GM21367 (cell line): Measurements from ENCODE around the gene ZNF200.
"Not testable (repeated sequence)": the region's sequence is repeated elsewhere in the genome, so short reads cannot be mapped to it uniquely, and the experiment has no call there.

Experiments
- ATAC-seq: cut with Tn5 transposase; IDR thresholded peaks from one replicate; pipeline ENCODE4 v1.9.1; 2021; ENCODE audit not compliant: unreplicated experiment

ZNF200 gene

DNA sequence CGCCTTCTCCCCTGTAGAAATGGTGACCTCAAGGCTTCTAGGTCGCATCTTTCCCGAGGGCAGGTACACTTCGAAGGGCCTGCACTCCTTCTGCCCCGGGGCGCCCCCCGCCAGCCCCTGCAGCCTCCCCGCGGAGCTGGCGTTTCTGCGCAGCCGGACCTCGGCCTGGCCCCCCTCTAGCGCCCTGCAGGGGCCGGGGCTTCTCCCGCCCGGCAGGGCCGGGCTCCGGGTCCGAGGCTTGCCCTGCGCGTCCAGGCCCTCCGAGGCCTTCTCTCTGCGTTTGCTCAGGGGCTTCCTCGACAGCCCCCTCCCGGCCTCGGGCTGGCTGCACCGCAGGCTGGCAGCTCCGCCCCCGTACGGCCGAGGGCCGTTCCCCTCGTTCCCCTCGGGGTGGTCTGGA lies 19.4 kb upstream of the ZNF200 start:
- ATAC-seq, result no peak

DNA sequence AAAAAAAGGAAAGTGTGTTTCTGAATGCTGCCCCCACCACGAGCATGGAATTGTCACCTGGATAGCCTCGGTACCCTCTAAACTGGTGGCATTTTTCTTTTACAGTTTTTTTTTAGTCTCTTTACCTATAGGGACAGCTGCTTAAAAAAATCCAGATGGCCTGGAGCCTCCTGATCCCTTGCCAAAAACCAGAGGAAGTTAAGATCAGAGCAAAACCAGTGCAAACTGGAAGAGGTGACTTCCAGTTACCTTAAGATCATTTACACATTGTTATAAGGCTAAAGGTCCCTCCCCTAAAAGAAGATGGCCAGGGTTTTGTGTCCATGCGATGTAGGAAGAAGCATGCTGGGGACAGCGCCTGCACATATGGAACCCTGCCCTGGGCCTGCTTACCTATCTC lies 18.0 kb upstream of the ZNF200 start:
- no peak for ATAC-seq

DNA sequence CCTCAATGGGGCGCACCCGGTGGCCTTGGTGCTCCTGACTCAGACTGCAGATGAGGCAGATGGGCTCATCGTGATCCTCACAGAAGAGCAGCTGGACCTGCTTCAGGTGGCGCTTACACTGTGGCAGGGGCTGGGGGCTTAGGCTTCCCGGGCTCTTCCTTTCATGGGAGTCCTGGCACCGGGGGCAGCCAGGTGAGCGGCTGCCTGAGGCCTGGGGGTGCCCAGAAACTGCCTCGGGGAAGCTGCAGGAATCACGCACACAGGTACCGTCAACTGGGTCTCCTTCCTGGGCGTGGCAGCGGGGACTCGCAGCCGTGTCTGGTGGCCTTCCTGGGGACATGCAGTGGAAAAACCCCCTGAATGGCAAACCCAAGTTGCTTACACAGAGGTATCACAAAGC lies 14.5 kb upstream of the ZNF200 start:
- no peak for ATAC-seq

DNA sequence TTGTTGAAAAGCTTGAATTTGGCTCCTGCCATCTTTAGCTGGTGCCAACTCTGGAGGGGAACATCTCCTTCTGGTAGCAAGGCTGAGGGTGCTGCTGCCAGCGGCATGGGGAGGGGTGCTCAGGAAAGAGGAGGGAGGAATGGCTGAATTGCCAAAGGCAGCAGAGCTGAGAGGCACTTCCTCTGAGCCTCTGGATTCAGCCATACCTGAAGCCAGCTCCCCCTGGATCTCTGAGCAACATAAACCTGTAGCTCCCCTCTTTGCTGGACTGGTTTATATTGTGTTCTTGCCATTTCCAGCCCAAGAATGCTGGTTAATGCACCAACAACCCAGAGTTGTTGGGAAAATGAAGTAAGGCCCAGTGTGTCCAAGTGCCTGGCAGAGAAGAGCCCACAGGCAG lies 14.1 kb upstream of the ZNF200 start:
- no peak for ATAC-seq

DNA sequence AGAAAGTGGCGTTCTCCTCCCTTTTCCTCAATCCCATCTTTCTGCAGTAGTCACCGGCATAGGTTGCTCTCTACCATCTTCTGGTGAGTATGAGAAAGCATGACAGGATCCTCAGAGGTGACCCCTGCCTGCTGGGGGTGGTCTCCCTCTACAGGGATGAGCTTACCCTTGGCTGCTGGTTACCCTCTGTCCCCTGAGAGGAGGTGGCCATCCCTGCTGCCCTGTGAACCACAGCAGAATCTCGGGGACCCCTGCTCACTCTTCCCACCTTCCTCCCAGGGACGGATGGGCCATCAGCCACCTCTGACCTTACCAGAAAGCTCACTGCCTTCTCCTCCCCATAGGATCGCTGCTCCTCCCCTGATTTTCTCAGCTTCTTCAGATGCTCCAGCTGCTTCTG lies 13.6 kb upstream of the ZNF200 start:
- ATAC-seq, result no peak

DNA sequence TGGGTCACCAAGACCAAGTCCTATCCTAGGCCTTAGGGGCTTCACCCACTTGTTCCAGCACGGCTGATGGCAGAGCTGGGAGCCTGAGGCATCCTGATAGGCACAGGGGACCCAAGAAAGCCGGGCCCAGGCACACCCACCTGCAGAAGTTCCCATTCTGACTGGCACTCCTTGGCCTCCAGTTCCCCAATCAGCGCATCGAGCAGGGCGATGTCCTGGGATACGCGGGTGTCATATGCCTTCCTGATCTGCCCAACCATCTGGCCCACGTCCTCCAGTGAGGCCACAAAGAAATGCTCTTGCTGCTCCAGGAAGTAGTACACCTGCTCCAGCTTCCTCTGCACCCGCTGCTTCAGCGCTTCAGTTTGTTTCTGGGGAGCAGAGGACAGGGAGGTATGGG lies 11.9 kb upstream of the ZNF200 start:
- ATAC-seq, result no peak

DNA sequence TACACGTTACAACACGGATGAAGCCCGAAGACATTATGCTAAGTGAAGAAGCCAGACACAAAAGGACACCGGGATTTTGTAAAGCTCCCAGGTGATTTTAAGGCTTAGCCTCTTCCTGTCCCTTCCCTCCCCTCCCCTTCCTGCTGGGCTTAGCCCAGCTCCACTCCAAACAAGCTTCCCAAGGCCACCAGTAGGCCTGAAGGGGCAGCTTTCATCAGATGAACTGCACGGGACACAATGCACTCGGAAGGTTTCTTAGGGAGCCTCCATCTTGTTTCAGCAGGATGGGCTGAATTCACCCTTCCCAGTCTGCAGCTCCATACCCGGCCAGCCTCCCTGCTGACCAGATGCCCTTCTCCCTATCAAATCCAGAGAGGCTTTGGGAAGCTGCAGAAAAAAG lies 11.0 kb upstream of the ZNF200 start:
- no peak for ATAC-seq

DNA sequence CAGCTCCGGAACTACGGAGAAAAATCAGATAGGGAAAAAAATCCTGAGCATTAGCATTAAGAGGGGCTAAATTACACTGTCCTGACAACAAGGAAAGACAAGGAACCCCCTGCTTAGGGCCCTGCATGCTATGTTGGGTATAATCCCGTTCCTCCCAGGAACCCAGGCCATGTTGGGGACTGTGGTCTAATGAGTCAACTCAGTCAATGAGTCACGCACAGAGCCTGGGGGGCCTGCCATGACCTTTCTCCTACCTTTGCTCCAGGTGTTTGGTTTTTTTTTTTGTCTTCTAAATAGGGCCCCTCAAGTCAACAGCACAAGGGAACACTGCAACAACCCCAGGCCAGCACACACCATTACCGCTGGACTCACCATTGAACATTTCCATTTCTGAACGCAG lies 8.9 kb upstream of the ZNF200 start:
- no peak for ATAC-seq

DNA sequence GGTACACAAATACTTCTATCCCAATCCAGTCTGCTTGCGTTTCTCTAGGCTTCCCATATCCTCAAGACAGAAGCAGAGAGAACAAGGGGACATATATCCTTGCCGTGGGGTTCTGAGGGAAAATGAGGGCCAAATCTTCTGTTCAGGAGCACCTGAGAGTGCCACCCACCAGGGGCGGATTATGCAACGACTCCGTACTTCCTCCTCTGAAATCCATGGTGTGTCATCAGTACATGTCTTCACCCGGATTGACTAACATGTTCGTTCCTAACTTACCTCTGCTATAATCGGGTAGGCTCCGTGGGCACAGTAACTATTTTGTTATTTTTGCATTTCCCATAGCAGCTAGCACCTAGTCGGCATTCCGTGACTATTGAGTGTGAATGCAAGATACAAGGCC lies 7.8 kb upstream of the ZNF200 start:
- no peak for ATAC-seq

DNA sequence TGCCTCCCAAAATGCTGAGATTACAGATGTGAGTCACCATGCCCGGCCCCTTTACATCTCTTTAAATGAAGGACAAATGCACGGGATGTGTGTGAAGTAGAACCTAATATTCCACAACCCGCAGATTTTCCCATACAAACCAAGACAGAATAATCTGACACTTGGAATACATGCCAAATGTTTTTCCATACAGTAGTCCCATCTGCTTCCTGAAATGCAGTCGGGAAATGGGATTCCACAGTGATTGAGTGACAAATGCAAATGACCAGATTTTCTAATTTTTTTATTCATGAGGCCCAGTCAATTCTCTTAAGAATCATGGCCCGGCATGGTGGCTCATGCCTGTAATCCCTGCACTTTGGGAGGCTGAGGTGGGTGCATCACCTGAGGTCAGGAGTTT lies 6.8 kb upstream of the ZNF200 start:
- ATAC-seq, result no peak

DNA sequence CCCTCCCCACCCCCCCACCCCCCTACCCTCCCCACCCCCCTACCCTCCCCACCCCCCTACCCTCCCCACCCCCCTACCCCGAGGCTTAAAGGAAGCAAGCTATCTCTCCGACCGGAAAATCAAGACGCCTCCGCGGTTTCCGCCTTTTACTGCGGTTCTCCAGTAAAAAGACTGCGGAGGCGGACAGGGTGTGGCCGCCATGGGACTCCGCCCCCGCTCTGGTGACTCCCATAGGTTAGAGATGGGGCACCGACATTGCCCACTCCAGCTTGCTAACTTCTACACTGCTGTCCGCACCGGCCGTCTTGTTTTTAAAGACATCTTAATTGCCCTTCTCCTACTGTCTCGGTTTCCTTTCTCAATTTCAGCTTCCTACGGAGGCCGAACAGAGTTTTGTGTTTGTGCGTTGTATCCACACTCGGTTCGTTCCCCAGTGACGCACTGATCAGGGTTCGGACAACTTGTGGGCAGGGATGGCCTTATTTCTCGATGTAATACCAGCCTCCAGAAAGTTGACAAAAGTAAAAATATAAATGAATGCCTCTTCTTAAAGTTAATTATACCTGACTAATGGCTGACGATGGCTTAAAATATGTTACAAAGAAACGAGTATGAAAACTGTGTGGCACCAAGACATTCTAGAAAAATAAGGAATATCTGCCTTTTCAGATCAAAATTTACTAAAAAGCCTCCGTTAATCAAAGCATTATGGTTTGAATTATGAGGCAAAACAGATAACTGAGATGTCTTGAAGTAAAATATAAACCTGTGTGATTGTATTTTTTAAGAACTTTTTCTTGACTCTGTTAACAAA lies 1.1 kb upstream of the ZNF200 start:
- ATAC-seq, result no peak

DNA sequence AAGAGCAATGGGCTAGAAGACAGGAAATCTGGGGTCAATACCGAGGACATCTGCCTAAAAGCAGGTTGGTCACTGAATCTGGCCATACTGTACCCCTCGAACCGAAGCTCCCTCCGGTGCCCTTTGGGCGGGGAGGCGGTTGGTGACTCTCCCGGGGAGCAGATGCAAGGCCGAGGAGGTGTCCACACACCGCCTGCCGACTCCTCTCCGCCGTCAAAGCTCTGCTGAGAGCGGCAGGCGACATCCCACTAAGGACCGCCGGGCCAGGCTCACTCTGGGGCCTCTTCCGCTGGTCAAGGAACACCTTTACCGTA lies 458 bp downstream of the ZNF200 start:
- no peak for ATAC-seq

DNA sequence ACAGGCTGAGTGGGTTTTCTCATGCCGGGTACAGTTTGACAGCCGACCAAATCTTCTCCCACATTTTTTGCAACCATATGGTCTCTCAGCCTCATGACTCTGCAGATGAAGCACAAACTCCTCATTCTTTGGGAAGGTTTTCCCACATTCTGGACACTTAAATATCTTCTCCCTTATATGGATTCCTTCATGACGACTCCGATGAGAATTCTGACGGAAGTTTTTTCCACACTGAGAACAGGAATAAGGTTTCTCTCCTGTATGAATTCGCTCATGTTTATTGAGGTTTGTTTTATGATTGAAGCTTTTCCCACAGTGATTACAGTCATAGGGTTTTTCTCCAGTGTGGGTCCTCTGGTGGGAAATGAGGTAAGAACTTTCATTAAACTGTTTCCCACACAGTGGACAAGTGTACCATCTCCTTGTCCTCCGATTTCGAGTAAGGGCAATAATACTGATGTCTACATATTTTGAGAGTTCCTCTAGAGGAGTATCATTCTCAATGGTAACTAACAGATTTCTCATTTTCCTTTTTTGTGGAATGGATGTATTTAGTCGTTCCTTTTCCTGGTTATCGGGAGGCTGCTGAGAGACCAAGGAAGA lies 10.9 kb downstream of the ZNF200 start:
- no peak for ATAC-seq

DNA sequence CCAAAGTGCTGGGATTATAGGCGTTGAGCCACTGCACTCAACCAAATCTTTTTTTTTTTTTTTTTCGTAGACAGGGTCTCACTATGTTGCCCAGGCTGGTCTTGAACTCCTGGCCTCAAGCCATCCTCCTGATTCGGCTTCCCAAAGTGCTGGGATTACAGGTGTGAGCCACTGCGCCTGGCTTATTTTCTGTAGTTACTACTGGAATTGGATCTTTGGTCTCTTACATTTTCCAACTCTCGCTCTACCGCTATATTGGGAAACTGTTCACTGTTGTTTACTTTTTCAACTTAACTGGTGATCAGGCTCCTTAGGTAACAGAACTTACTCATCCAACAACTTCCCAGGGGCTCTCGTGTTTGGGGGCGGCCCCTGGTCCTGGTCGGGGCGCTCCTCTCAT lies 14.1 kb downstream of the ZNF200 start:
- ATAC-seq, result no peak

DNA sequence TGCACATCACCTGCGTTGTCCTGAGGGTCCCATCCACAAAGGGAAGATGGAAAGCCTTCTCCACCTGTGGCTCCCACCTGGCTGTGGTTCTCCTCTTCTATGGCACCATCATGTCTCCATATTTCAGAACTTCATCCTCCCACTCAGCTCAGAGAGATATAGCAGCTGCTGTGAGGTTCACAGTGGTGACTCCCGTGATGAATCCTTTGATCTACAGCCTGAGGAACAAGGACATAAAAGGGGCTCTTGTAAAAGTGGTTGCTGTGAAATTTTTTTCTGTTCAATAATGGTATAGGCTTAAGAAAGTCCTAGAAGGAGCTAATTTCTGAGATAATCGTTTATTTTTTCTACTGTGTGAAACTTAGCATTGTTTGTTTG lies 18.7 kb downstream of the ZNF200 start:
- no peak for ATAC-seq

DNA sequence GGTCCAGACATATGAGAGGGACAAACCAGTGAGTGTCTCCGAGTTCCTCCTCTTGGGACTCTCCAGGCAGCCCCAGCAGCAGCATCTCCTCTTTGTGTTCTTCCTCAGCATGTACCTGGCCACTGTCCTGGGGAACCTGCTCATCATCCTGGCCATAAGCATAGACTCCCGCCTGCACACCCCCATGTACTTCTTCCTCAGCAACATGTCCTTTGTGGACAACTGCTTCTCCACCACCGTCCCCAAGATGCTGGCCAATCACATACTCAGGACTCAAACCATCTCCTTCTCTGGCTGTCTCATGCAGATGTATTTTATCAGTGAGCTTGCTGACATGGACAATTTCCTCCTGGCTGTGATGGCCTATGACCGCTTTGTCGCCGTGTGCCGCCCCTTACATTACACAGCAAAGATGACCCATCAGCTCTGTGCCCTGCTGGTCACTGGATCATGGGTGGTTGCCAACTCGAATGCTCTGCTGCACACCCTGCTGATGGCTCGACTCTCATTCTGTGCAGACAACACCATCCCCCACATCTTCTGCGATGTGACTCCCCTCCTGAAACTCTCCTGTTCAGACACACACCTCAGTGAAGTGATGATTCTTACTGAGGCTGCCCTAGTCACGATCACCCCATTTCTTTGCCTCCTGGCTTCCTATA lies 19.2 kb downstream of the ZNF200 start:
- ATAC-seq, result no peak

DNA sequence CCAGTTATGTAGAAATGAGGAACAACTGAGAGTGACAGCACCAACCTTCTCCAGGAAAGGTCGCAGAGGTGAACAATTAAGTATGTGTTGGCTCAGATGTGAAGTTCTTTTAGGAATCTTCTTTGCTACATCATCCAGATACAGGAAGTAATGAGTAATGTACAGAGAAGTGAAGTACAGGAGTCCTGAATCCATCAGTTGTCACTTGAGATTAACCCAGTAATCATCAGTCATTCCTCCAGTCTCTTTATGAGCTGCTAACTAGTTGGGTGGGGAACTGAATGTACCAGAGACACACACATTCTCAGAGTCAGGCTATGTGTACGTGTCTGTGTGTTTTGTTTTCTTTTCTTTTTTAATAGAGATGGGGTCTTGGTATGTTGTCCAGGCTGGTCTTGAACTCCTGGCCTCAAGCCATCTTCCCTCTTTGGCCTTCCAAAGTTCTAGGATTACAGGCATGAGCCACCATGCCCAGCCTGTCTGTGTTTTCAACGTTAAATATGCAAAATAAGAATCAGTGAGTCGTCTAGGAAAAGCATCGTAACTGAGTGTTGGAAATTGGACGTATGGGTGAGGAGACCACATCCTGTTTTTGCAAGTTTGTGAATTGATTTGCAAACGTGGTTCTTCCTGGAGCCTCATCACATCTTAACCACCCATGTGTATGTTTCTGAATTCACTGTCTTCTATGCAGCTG lies 19.9 kb downstream of the ZNF200 start:
- no peak for ATAC-seq

DNA sequence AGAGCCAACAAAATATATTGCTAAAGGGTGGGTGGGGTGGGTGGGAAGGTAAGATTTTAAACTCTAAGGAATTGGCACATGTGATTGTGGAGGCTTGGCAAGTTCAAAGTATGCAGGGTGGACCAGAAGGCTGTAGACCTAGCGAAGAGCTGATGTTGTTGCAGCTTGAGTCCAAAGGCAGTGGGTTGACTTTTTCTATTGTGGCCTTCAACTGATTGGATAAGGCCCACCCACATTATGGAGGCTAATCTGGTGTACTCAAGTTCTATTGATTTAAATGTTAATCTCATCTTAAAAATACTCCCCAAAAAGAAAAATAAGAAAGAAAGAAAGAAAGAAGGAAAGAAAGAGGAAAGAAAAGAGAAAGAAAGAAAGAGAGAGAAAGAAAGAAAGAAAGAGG lies 22.4 kb downstream of the ZNF200 start:
- no peak for ATAC-seq

DNA sequence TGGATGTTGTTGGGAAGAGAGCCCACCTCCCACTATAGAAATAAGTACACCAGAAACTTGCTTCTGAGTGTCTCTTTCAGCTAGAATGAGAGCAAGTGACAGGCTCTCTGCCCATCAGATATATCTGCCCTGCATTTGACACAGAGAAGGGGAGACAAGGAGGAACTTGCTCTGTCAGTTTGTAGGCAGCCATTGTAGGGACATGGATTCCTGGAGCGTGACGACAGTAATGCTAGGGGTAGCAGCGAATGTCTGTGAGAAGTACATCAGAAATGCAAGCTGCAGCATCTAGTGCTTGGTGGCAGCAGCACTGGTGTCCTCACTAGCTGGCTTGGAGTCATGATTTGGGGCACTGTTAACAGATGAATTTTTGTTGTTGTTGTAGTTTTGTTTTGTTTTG lies 23.0 kb downstream of the ZNF200 start:
- no peak for ATAC-seq

DNA sequence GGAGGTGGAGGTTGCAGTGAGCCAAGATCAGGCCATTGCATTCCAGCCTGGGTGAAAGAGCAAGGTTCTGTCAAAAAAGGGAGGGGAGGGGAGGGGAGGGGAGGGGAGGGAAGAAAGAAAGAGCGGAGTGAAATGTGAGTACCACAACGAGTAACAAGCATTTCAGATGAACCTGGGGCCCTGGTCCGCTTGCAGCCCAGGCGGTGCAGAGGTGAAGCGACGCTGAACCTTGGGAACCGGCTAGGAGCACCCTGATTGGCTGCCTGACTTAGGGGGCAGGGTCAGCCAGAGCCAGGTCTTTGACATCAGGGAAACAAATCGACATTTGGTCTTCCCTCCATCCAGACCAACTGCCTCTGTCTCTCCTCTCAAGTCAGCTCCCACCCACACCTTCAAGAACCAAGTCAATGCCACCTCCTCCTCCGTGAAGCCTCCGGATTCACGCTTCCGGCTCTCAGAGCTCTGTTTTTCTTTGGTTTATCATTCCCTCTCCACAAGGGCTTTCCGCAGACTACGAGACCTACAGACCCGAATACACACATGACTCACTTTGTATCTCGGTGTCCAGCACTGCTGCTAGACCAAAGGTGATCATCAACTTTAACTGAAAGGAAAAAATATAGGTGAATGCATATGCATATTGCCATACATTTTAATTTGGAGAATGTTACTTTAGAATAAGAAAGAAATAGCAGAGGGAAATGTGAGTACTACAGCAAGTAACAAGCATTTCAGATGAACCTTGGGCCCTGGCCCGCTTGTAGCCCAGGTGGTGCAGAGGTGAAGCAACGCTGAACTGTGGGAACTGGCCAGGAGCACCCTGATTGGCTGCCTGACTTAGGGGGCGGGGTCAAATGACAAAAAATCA lies 27.6 kb downstream of the ZNF200 start:
- no peak for ATAC-seq

DNA sequence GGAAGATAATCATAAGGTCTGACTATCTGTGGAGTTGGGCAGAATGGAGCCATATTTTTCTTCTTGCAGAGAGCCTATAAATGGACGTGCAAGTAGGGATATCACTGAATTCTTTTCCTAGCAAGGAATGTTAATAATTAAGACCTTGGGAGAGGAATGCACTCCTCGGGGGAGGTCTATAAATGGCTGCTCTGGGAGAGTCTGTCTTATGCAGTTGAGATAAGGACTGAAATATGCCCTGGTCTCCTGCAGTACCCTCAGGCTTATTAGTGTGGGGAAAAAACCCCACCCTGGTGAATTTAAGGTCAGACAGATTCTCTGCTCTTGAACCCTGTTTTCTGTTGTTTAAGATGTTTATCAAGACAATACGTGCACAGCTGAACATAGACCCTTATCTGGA lies 29.0 kb downstream of the ZNF200 start:
- ATAC-seq, result not testable (repeated sequence)
